Umbilical cord (tissue), 1 donor: ENCODE measurements around the gene WDR77. TPM values are rescaled to one million over a fixed set of nuclear protein-coding genes. Genes with fewer than 3 reads are reported as not detected.

Source experiments
- total RNA-seq: library from RNA; depleted of rRNA; stranded (reverse); fragments of >200 nt; gene quantifications from one replicate; pipeline ENCODE4 v1.2.3, GENCODE V29; 2014; ENCODE audit warnings: low replicate concordance; ENCODE audit not compliant: insufficient read depth

Gene WDR77
- total RNA-seq, 1 donor from 2014 or later = 16.1 TPM

Other genes with a start within 250 kb of the WDR77 start
- 13.2 TPM for gene DENND2D, start 248.6 kb downstream of the WDR77 start, total RNA-seq
- gene CHI3L2, start 221.5 kb downstream of the WDR77 start, total RNA-seq = 0.72 TPM
- 5.3 TPM for gene CHIA, start 158.4 kb downstream of the WDR77 start, total RNA-seq
- 1.2 TPM for gene OVGP1, start 21.5 kb downstream of the WDR77 start, total RNA-seq
- 169 TPM for gene ATP5PB, start 208 bp upstream of the WDR77 start, total RNA-seq
- gene C1orf162, start 24.7 kb upstream of the WDR77 start, total RNA-seq = 0.96 TPM
- 8.9 TPM for gene ADORA3, start 54.4 kb upstream of the WDR77 start, total RNA-seq
- 24.3 TPM for gene TMIGD3, start 54.4 kb upstream of the WDR77 start, total RNA-seq
- 69.6 TPM for gene RAP1A, start 170.5 kb upstream of the WDR77 start, total RNA-seq